K562 (cell line): ENCODE results near the gene TPPP. TPM values are rescaled to one million over a fixed set of nuclear protein-coding genes. Genes with fewer than 3 reads are reported as not detected.

Experiments used
- JUN ChIP-seq, 2 experiments: sonication (generic) in 1 of 2; formaldehyde crosslinking in 1 of 2; IDR thresholded peaks; 2 replicates each; pipeline versions ENCODE4 v1.6.1 to v1.8.0; 2012 to 2022; ENCODE audit warnings: borderline replicate concordance in 2 of 2, mild to moderate bottlenecking in 2 of 2, improper control_type of control experiment in 1 of 2, low read depth in 1 of 2, low read length in 1 of 2, missing genetic modification reagents in 1 of 2
- KLF13 ChIP-seq: fragments of 450-650 bp; IDR thresholded peaks from 2 replicates; pipeline ENCODE4 v1.6.1; 2016; ENCODE audit warnings: missing genetic modification characterization, low read depth, mild to moderate bottlenecking, missing compliant biosample characterization, moderate library complexity, borderline replicate concordance
- MECOM ChIP-seq: fragments of 250-450 bp; sonication (Bioruptor Pico); IDR thresholded peaks from 2 replicates; pipeline ENCODE4 v1.8.0; 2022; ENCODE audit warnings: inconsistent platforms
- NBN ChIP-seq: fragments of 450-650 bp; IDR thresholded peaks from 2 replicates; pipeline ENCODE4 v1.6.1; 2016; ENCODE audit warnings: low read depth, mild to moderate bottlenecking
- NCOA6 ChIP-seq: fragments of 450-650 bp; IDR thresholded peaks from 2 replicates; pipeline ENCODE4 v1.6.1; 2017; ENCODE audit warnings: mild to moderate bottlenecking
- POLR3G ChIP-seq: IDR thresholded peaks from 2 replicates; pipeline ENCODE4 v1.6.1; 2011; ENCODE audit not compliant: insufficient read length, insufficient replicate concordance; ENCODE audit errors: extremely low read depth
- RBM22 ChIP-seq: fragments of 200-400 bp; formaldehyde crosslinking; IDR thresholded peaks from 2 replicates; pipeline ENCODE4 v1.6.1; 2018; ENCODE audit warnings: low read length, low read depth; ENCODE audit not compliant: poor library complexity, severe bottlenecking
- SRSF1 ChIP-seq: fragments of 200-400 bp; formaldehyde crosslinking; IDR thresholded peaks from 2 replicates; pipeline ENCODE4 v1.6.1; 2017; ENCODE audit warnings: mild to moderate bottlenecking, low read depth, low read length, moderate library complexity
- UBTF ChIP-seq, 2 experiments: IDR thresholded peaks; 2 replicates each; pipeline ENCODE4 v1.6.1; 2012; ENCODE audit warnings: improper control_type of control experiment in 2 of 2, low read depth in 2 of 2, low read length in 2 of 2, borderline replicate concordance in 1 of 2
- ZC3H4 ChIP-seq: sonication (generic); formaldehyde crosslinking; IDR thresholded peaks from 2 replicates; pipeline ENCODE4 v1.9.0; 2021; ENCODE audit warnings: missing genetic modification reagents, borderline replicate concordance
- ZNF124 ChIP-seq: sonication (generic); formaldehyde crosslinking; IDR thresholded peaks from 2 replicates; pipeline ENCODE4 v1.8.1; 2022; ENCODE audit warnings: missing genetic modification reagents
- ZNF274 ChIP-seq: IDR thresholded peaks from 2 replicates; pipeline ENCODE4 v1.6.1; 2011; ENCODE audit warnings: low read depth, mild to moderate bottlenecking, low read length, moderate library complexity, borderline replicate concordance
- ZNF57 ChIP-seq: fragments of 450-650 bp; formaldehyde crosslinking; IDR thresholded peaks from 2 replicates; pipeline ENCODE4 v1.4.0; 2020; ENCODE audit warnings: mild to moderate bottlenecking, moderate library complexity
- ZNF778 ChIP-seq: fragments of 450-650 bp; formaldehyde crosslinking; IDR thresholded peaks from 2 replicates; pipeline ENCODE4 v1.4.0; 2020; ENCODE audit warnings: mild to moderate bottlenecking, moderate library complexity
- polyA plus RNA-seq, 8 experiments: library from polyadenylated mRNA; depleted of rRNA in 4 of 8; stranded (reverse) in 5 of 8; unstranded in 3 of 8; fragments of >200 nt; fragmentation: Nextera tagmentation in 2 of 8; fragmentation: Illumina TruSeq in 1 of 8; extraction: Ambion mirVana in 2 of 8; extraction: Trizol in 1 of 8; gene quantifications; 2 replicates each; pipeline versions ENCODE4 v1.2.1 to v1.2.3, GENCODE V29; 2011 to 2014; ENCODE audit warnings: inconsistent platforms in 1 of 8, missing spikeins in 1 of 8
- total RNA-seq, 7 experiments: library from RNA; depleted of rRNA in 6 of 7; stranded (reverse); fragments of >200 nt in 6 of 7; fragmentation: Illumina TruSeq in 2 of 7; extraction: Trizol in 2 of 7; gene quantifications; 2 replicates each; pipeline versions ENCODE4 v1.2.1 to v1.2.3, GENCODE V29; 2011 to 2021; ENCODE audit warnings: low replicate concordance in 1 of 7
- TF ChIP-seq, protein P1 (sequence below): fragments of 200-600 bp; sonication (generic); IDR thresholded peaks from one replicate; pipeline ENCODE4 v1.6.1; 2012; ENCODE audit warnings: mild to moderate bottlenecking, low read depth, low read length, inconsistent platforms

The TPPP gene
- total and polyA plus RNA-seq, 9 of the 15 experiments (the other 6 are each of a cell fraction or from before 2014, with no cell fraction given): 0.01 to 0.07 (median 0.03) TPM; not detected in 6

- TF ChIP-seq, protein P1, sequence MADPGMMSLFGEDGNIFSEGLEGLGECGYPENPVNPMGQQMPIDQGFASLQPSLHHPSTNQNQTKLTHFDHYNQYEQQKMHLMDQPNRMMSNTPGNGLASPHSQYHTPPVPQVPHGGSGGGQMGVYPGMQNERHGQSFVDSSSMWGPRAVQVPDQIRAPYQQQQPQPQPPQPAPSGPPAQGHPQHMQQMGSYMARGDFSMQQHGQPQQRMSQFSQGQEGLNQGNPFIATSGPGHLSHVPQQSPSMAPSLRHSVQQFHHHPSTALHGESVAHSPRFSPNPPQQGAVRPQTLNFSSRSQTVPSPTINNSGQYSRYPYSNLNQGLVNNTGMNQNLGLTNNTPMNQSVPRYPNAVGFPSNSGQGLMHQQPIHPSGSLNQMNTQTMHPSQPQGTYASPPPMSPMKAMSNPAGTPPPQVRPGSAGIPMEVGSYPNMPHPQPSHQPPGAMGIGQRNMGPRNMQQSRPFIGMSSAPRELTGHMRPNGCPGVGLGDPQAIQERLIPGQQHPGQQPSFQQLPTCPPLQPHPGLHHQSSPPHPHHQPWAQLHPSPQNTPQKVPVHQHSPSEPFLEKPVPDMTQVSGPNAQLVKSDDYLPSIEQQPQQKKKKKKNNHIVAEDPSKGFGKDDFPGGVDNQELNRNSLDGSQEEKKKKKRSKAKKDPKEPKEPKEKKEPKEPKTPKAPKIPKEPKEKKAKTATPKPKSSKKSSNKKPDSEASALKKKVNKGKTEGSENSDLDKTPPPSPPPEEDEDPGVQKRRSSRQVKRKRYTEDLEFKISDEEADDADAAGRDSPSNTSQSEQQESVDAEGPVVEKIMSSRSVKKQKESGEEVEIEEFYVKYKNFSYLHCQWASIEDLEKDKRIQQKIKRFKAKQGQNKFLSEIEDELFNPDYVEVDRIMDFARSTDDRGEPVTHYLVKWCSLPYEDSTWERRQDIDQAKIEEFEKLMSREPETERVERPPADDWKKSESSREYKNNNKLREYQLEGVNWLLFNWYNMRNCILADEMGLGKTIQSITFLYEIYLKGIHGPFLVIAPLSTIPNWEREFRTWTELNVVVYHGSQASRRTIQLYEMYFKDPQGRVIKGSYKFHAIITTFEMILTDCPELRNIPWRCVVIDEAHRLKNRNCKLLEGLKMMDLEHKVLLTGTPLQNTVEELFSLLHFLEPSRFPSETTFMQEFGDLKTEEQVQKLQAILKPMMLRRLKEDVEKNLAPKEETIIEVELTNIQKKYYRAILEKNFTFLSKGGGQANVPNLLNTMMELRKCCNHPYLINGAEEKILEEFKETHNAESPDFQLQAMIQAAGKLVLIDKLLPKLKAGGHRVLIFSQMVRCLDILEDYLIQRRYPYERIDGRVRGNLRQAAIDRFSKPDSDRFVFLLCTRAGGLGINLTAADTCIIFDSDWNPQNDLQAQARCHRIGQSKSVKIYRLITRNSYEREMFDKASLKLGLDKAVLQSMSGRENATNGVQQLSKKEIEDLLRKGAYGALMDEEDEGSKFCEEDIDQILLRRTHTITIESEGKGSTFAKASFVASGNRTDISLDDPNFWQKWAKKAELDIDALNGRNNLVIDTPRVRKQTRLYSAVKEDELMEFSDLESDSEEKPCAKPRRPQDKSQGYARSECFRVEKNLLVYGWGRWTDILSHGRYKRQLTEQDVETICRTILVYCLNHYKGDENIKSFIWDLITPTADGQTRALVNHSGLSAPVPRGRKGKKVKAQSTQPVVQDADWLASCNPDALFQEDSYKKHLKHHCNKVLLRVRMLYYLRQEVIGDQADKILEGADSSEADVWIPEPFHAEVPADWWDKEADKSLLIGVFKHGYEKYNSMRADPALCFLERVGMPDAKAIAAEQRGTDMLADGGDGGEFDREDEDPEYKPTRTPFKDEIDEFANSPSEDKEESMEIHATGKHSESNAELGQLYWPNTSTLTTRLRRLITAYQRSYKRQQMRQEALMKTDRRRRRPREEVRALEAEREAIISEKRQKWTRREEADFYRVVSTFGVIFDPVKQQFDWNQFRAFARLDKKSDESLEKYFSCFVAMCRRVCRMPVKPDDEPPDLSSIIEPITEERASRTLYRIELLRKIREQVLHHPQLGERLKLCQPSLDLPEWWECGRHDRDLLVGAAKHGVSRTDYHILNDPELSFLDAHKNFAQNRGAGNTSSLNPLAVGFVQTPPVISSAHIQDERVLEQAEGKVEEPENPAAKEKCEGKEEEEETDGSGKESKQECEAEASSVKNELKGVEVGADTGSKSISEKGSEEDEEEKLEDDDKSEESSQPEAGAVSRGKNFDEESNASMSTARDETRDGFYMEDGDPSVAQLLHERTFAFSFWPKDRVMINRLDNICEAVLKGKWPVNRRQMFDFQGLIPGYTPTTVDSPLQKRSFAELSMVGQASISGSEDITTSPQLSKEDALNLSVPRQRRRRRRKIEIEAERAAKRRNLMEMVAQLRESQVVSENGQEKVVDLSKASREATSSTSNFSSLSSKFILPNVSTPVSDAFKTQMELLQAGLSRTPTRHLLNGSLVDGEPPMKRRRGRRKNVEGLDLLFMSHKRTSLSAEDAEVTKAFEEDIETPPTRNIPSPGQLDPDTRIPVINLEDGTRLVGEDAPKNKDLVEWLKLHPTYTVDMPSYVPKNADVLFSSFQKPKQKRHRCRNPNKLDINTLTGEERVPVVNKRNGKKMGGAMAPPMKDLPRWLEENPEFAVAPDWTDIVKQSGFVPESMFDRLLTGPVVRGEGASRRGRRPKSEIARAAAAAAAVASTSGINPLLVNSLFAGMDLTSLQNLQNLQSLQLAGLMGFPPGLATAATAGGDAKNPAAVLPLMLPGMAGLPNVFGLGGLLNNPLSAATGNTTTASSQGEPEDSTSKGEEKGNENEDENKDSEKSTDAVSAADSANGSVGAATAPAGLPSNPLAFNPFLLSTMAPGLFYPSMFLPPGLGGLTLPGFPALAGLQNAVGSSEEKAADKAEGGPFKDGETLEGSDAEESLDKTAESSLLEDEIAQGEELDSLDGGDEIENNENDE: no peak
- TF ChIP-seq RBM22 (no peak), ZC3H4 (CRISPR knock-in tag) (no peak), ZNF124 (CRISPR knock-in tag) (no peak), POLR3G (no peak), NBN (no peak), SRSF1 (no peak), MECOM (no peak), JUN (IDR thresholded peaks at IDR 0.05; ENCODE audit: borderline replicate concordance, low read depth, low read length) (peak; percentile 91), JUN (CRISPR knock-in tag; IDR thresholded peaks at IDR 0.05; ENCODE audit: borderline replicate concordance) (peak; percentile 37; the same call in 1 of the 2 replicates), ZNF274 (no peak), ZNF57 (no peak), KLF13 (tag) (no peak), ZNF778 (CRISPR knock-in tag) (no peak), UBTF (IDR thresholded peaks at IDR 0.05; ENCODE audit: borderline replicate concordance in 1 of 2, low read depth in 2 of 2, low read length in 2 of 2) (peak; percentile 12 to 81; a peak in 1 of 4 replicates), NCOA6 (0 out of 2 replicates have a peak, but pooled peaks have one; percentile 30)
These were observed 35.6 kb downstream of the TPPP start (continued) for GRCh38 chr5:657570-657969.
